Activated T-helper 17 cell treated with anti-CD3 and anti-CD28 coated beads, Interleukin-2, amount 50 U/mL, for 72 hours (primary cell): ENCODE measurements around the gene CCNI2. TPM values are rescaled to one million over a fixed set of nuclear protein-coding genes. Genes with fewer than 3 reads are reported as not detected.
"Not testable (repeated sequence)": the region's sequence is repeated elsewhere in the genome, so short reads cannot be mapped to it uniquely, and the experiment has no call there.

Source experiments
- ATAC-seq: fragments of 150-1000 bp; cut with Tn5 transposase; replicated peaks from 2 replicates; pipeline ENCODE4 v1.10.0; 2021; ENCODE audit warnings: mild to moderate bottlenecking, moderate library complexity
- H3K27ac Mint-ChIP-seq: one replicate; pipeline ENCODE4 v1.8.0; 2022; ENCODE audit warnings: mixed read lengths
- H3K27me3 Mint-ChIP-seq: one replicate; pipeline ENCODE4 v1.8.0; 2022; ENCODE audit warnings: mixed read lengths
- H3K36me3 Mint-ChIP-seq: one replicate; pipeline ENCODE4 v1.8.0; 2022; ENCODE audit warnings: low read depth, mild to moderate bottlenecking, mixed read lengths
- H3K4me1 Mint-ChIP-seq: one replicate; pipeline ENCODE4 v1.8.0; 2022; ENCODE audit warnings: mixed read lengths
- H3K4me3 Mint-ChIP-seq: one replicate; pipeline ENCODE4 v1.8.0; 2022; ENCODE audit warnings: mild to moderate bottlenecking, mixed read lengths
- H3K9me3 Mint-ChIP-seq: one replicate; pipeline ENCODE4 v1.8.0; 2022; ENCODE audit warnings: mixed read lengths
- total RNA-seq, 2 donors: library from RNA; stranded (reverse); gene quantifications; one replicate each; pipeline ENCODE4 v1.2.3, GENCODE V29; 2022

CCNI2 gene
- total RNA-seq, 2 donors from 2014 or later = 1.2 to 3.3 TPM

DNA sequence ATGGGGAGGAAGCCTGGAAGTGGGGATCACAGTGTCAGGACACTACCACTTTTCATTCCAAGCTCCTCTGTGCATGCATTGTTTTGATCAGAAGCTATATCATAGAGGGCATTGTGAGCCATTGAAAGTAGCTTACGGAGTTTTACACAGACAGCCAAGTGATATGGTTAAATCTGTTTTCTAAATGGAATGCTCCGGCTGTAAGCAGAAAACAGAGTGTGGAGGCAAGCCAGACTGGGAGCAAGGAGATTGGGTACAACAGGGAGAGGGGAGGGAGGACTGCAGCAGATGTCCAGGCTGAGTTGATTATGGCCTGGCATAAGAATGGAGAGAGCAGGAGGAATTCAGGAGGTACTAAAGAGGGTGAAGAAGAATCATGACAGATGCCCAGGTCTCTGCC, 50.4 kb downstream of the CCNI2 start:
- ATAC-seq = no peak
- H3K4me1 Mint-ChIP-seq = no peaks in the 10 kb centered on the region
- H3K4me3 Mint-ChIP-seq = no peak overlapping the region
- no peaks in the 10 kb centered on the region for H3K9me3 Mint-ChIP-seq
- H3K27ac Mint-ChIP-seq = no peak overlapping the region
- H3K27me3 Mint-ChIP-seq = peaks cover 20% of the 10 kb centered on the region
- no peaks in the 10 kb centered on the region for H3K36me3 Mint-ChIP-seq

DNA sequence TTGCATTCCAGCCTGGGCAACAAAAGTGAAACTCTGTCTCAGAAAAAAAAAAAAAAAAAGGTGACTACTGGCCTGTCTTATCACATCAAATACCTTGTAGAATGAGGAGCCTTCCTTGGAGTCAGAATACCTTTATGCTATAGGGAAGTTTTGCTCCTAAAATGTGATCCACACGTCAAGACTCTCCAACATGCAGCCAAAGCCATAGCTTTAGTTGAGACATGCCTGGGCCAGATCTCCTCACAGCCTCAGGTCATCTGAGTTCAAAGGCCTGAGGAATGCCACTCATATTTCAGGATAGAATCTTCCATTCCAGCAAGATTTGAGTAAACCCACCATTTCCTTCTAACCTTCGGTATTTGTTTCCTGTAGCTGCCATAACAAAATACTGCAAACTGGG, 52.2 kb downstream of the CCNI2 start:
- H3K36me3 Mint-ChIP-seq = no peaks in the 10 kb centered on the region
- H3K9me3 Mint-ChIP-seq = no peaks in the 10 kb centered on the region
- no peak for ATAC-seq
- H3K27ac Mint-ChIP-seq = no peak overlapping the region
- H3K27me3 Mint-ChIP-seq = peaks cover 35% of the 10 kb centered on the region
- H3K4me3 Mint-ChIP-seq = no peak overlapping the region
- H3K4me1 Mint-ChIP-seq = no peaks in the 10 kb centered on the region

DNA sequence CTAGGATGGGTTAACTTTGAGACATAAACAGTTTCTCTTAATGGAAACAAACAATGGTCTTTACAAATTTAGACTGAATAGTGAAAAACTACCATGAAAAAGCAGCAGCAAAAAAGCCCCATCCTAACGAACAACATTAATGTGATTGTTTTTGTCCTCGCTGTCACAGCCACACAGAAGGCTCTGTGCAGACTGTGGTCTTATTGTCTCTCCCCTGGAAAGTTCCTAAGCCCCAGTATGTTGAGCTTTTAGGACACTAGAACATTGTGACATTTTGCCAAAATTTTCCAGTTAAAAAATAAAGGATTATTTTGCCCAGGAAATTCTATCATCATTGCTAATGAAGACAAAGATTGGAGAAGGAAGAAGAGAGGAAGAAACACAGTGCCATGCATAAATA, 53.3 kb downstream of the CCNI2 start:
- ATAC-seq = no peak
- Mint-ChIP-seq H3K36me3 (no peaks in the 10 kb centered on the region), H3K9me3 (no peaks in the 10 kb centered on the region), H3K27me3 (peaks cover 40% of the 10 kb centered on the region), H3K4me1 (no peaks in the 10 kb centered on the region), H3K4me3 (no peak overlapping the region), H3K27ac (no peak overlapping the region)

DNA sequence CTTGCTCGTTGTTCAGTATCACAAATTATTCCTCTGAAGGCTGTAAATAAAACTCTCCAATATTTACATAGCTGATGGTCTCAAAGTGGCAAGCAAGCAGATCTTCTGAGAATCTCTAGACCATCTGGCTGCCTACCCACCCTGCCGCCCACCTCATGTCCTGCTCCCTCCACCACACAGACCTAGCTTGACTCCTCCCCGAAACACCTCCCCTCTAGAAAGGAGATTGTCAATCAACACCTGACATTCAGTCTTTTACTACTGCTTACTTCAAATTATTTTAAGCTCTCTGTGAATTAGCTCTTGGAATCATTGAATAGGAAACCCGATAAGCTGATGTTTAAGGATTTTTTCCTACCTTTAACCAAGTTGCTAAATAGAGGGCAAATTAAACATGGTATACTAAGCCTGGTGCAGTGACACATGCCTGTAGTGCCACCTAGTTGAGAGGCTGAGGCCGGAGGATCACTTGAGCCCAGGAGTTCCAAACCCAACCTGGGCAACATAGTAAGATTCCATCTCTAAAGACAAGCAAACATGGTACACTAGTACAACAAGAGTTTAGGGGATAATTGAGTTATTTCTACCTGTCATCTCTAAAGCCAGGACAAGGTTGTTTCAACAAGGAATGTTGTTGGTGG, 54.9 kb downstream of the CCNI2 start:
- Mint-ChIP-seq H3K4me1 (no peaks in the 10 kb centered on the region), H3K27me3 (peaks cover 37% of the 10 kb centered on the region), H3K27ac (no peak overlapping the region), H3K4me3 (no peak overlapping the region), H3K9me3 (no peaks in the 10 kb centered on the region), H3K36me3 (no peaks in the 10 kb centered on the region)
- no peak for ATAC-seq

- not testable (repeated sequence) for H3K4me1 Mint-ChIP-seq
These were observed 55.5 kb downstream of the CCNI2 start for GRCh38 chr5:132802685-132803066.

More at GRCh38 chr5:132802685-132803066, 55.5 kb downstream of the CCNI2 start:
- H3K4me3 Mint-ChIP-seq, H3K27ac Mint-ChIP-seq, H3K9me3 Mint-ChIP-seq, H3K36me3 Mint-ChIP-seq, ATAC-seq: not testable (repeated sequence)
- peaks cover 41% of the 10 kb centered on the region for H3K27me3 Mint-ChIP-seq

Other genes starting within 250 kb of the CCNI2 start
- gene IL5, start 203.9 kb upstream of the CCNI2 start, total RNA-seq = not detected
- gene RAD50, start 190.4 kb upstream of the CCNI2 start, total RNA-seq = 10 to 100 TPM; 31.7 to 37.2 TPM
- 1 to 10 TPM; 2.4 to 4.3 TPM for gene IL13, start 89.3 kb upstream of the CCNI2 start, total RNA-seq
- gene IL4, start 73.4 kb upstream of the CCNI2 start, total RNA-seq = not detected
- 10 to 100 TPM in 1 of 2 donors, 1 to 10 TPM in 1; 8.3 to 13.9 TPM for gene KIF3A, start 9.9 kb upstream of the CCNI2 start, total RNA-seq
- 10 to 100 TPM; 13.6 to 14.7 TPM for gene SEPTIN8, start 29.8 kb downstream of the CCNI2 start, total RNA-seq
- not detected for gene SOWAHA, start 65.9 kb downstream of the CCNI2 start, total RNA-seq
- 1 to 10 TPM in 1 of 2 donors, under 1 TPM in 1; 0.54 to 3.4 TPM for gene SHROOM1, start 83.2 kb downstream of the CCNI2 start, total RNA-seq
- gene GDF9, start 119.0 kb downstream of the CCNI2 start, total RNA-seq = under 1 TPM; 0.26 to 0.69 TPM
- 100 to 1,000 TPM; 219 to 408 TPM for gene UQCRQ, start 119.2 kb downstream of the CCNI2 start, total RNA-seq
- gene LEAP2, start 126.2 kb downstream of the CCNI2 start, total RNA-seq = 1 to 10 TPM; 1.8 to 2.9 TPM
- 10 to 100 TPM; 33.3 to 72.3 TPM for gene AFF4, start 216.2 kb downstream of the CCNI2 start, total RNA-seq